ENCODE data around the gene MORC3. TPM values are rescaled to one million over a fixed set of nuclear protein-coding genes. Genes with fewer than 3 reads are reported as not detected.

The MORC3 gene
- total RNA-seq, 1 experiment from 2014 or later: 18.7 TPM

DNA sequence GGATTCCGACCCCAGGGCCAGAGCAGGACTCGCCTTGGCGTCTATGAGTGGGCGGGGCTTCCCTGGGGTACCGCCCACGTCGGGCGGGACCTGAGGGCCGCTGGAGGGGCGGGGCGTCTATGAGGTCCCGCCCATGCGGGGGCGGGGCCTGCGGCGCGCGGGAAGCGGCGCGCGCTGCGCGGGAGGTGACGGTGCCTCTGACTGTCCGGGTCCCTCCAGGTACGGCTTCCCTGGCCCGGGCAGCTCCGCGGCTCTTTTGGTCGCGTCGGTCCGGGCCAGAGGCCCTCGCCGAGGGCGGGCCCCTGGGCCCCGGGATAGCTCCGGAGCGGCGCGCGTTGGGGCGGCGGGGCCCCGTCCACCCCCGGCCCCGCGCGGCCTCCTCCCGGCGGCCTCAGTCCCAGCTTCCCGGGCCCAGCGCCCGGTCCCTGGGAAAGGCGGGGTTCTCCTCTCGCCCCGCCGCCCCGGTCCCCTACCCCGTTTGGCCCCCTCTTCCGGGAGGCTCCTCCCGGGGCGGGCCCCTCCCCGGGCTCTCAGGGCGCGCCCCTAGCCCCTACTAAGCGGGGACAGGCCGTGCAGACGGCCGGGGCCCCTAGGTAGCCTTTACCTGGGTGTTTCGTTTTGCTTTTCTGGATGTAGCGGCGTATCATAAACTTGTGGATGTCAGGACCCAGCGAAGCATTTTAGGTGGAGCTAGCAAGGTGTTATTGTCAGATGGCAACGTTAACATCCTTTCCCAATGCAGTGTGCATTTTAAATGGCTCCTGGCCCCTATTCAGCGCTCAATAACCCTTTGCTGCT is 65.4 kb downstream of the MORC3 start, which contains the start of gene CHAF1B:
TSS of gene CHAF1B (plus strand) at position 160 of the 798 bp plus-strand sequence. CDS start 745 bp downstream, outside the sequence.
- H3K27ac Mint-ChIP-seq: peak within 1 kb of the TSS in 1 of 3 experiments; percentile 35; a peak in 2 of 7 replicates

More for the DNA sequence above, 65.4 kb downstream of the MORC3 start, which contains the start of gene CHAF1B:
- Histone ChIP-seq H3K79me2 (ENCODE audit: insufficient read depth, low read length) (no peaks in the 10 kb centered on the region), H3K23ac (ENCODE audit: insufficient read length, low read depth, low read length) (no peak within 1 kb of the TSS), H3K4me2 (ENCODE audit: insufficient read depth, insufficient read length, low read length) (peak within 1 kb of the TSS; percentile 75), H4K91ac (ENCODE audit: insufficient read length, low read depth, low read length) (no peak within 1 kb of the TSS), H2BK5ac (ENCODE audit: insufficient read length, low read length) (no peak within 1 kb of the TSS), H3K56ac (ENCODE audit: insufficient read length, low read depth, low read length) (no peak within 1 kb of the TSS), H2BK120ac (ENCODE audit: low read depth, low read length, poor library complexity, severe bottlenecking) (no peak within 1 kb of the TSS), H3K9me3 (ENCODE audit: control insufficient read depth, low read depth, low read length) (no peaks in the 10 kb centered on the region), H3K4me1 (ENCODE audit: insufficient read depth, low read length) (no peaks in the 10 kb centered on the region), H3K79me1 (ENCODE audit: insufficient read depth, low read depth, low read length, poor library complexity, severe bottlenecking) (no peaks in the 10 kb centered on the region), H3K9ac (ENCODE audit: extremely low read depth, insufficient read length, low read length) (peak within 1 kb of the TSS; percentile 37), H3K23me2 (ENCODE audit: insufficient read length, low read depth, low read length, poor library complexity, severe bottlenecking) (peaks cover 4% of the 10 kb centered on the region), H3K18ac (ENCODE audit: insufficient read length, low read depth, low read length) (no peak within 1 kb of the TSS), H2BK20ac (ENCODE audit: low read depth, low read length, poor library complexity, severe bottlenecking) (no peak within 1 kb of the TSS), H3K4ac (ENCODE audit: low read depth, low read length) (no peak within 1 kb of the TSS), H2BK15ac (ENCODE audit: low read depth, low read length) (no peak within 1 kb of the TSS), H2BK12ac (ENCODE audit: insufficient read length, low read depth, low read length) (no peak within 1 kb of the TSS), H3K27me3 (ENCODE audit: insufficient read depth, low read length) (no peaks in the 10 kb centered on the region), H2AFZ (ENCODE audit: low read length) (peak within 1 kb of the TSS; percentile 71), H4K20me1 (ENCODE audit: control insufficient read depth, insufficient read depth, insufficient read length) (no peaks in the 10 kb centered on the region), H3T11ph (ENCODE audit: low read length) (no peak within 1 kb of the TSS), H2AK5ac (ENCODE audit: insufficient read length, low read length) (no peak within 1 kb of the TSS), H3K27ac (ENCODE audit: insufficient read length, low read depth, low read length) (no peak within 1 kb of the TSS), H4K8ac (replicated peaks; ENCODE audit: insufficient read length, low read depth, low read length) (no peak within 1 kb of the TSS), H3K14ac (ENCODE audit: insufficient read depth, low read length) (no peak within 1 kb of the TSS; the same call in 1 of the 2 replicates), H4K5ac (ENCODE audit: insufficient read length, low read depth, low read length) (no peak within 1 kb of the TSS)
- TF ChIP-seq CTCF (conservative IDR thresholded peaks at IDR 0.05): no peak
- H3K36me3 Mint-ChIP-seq (ENCODE audit: insufficient read depth in 1 of 3, low read depth in 3 of 3): peaks cover 15 to 30% (median 28%) of the 10 kb centered on the region in 3 experiments; a peak in 6 of 7 replicates
- no CpG with 5 or more reads among the region's 77 CpGs for WGBS (ENCODE audit: extremely low coverage, insufficient read length, low lambda C conversion rate)
- no peaks in the 10 kb centered on the region for H3K9me3 Mint-ChIP-seq
- peak within 1 kb of the TSS; percentile 76 to 87 for H3K4me3 Mint-ChIP-seq
- H3K27me3 Mint-ChIP-seq (ENCODE audit: low read depth): no peaks in the 10 kb centered on the region
- peak; percentile 83 for DNase-seq
- H3K4me1 Mint-ChIP-seq: peaks cover 14 to 22% of the 10 kb centered on the region in 2 experiments
